ENCODE data around the gene TNNT1.
A peak's percentile ranks its signal among the peaks of the same experiment; 100 is the strongest.

Gene TNNT1

DNA sequence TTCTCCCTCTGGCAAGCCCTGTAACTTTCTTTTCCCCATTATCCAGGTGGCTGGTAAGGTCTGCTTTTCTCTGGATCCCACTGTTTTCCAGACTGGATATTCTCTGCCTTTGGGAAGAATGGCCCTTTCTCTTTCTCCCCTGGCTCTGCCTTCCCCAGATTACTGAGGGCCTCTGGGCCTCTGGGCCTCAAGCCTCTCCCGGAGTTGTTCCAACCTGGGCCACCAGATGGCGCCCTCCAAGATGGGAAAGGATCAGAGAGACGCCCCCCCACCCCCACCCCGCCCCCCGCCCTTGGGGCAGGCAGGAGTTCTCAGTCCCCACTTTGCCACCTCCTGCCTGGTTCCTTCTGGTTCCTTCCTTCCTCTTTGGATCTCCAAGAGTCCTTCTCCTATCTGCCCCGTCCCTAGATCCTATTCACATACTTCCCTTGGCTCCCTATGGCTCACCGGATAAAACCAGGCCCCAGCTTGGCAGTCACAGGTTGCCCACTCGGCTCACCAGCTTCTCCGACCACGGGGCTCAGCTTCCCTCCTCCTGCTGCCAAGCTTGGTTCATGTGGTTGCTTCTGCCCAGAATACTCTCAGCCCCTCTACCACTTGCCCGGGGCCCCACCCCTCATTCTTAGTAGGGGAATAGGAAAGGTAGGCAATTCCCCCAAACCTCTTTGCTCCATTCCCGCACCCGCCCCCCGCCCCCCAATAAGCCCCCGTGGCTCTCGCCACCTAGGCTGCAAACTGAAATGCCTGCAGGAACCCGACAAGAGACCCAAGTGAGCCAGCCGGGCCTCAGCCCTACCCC lies 60.3 kb downstream of the TNNT1 start:
- DNase-seq (ENCODE audit: low read depth): peak; percentile 60

DNA sequence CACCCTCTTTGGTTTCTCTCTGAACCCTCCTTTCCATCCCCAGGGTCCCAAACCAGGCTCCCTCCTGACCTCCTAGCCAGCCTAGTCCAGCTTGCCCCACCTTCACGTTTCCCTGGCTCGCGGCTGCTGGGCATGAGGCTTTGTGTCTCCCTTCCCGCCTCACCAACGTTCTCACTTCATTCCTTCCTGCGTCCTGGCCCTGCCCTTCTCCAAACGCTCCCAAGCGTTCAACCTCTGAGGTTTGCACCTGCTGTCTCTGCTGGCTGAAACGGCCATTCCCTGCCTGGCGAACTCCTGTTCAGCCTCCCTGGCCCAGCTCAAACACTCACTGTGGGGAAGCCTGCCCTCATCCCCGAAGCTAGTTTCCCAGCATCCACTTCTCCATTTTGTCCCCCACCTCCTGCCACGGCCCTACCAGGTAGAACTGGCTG lies 61.0 kb downstream of the TNNT1 start:
- DNase-seq (ENCODE audit: low read depth): no peak

DNA sequence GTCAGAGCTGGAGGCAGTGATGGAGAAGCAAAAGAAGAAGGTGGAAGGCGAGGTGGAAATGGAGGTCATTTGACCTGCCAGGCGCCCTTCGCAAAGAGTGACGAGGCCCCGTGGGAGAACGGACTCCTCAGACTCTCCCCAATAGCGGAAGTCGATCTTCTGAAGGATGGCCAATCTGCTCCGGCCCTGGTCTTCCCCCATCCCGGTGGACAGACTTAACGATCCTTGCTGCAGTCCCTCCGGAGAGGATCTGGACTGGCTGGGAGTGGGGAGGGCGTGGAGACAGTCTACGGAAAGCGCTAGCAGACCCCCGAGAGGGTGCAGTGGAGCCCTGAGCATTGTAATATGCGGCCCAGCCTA lies 61.5 kb downstream of the TNNT1 start:
- no peak for DNase-seq (ENCODE audit: low read depth)

DNA sequence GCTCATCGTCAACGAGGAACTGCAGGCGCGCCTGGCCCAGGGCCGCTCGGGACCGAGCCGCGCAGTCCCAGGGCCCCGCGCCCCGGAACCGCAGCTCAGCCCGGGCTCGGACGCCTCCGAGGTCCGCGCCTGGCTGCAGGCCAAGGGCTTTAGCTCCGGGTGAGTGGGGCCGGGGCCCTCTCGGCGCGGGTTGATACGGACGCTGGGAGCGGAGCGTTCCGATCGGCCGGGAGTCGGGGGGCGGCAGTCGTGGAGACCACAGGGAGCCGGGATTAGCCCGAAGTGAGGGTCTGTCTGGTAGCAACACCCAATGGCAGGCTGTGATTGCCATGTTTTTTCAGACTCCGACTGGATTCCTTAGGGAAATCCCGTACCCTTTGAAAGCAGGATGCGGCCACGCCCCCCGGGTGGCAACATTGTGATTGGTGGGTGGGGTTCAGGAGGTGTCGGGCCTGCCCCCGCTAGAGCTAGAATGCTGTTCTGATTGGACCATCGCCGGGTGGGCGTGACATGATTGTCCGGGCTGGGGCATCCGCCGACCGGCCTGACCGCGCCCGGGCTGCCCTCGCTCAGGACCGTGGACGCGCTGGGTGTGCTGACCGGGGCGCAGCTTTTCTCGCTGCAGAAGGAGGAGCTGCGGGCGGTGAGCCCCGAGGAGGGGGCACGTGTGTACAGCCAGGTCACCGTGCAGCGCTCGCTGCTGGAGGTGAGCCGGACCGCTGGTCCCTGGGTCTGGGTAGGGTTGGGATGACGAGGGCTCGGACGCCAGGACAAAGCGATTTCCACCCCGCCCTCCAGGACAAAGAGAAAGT lies 62.1 kb downstream of the TNNT1 start:
- no peak for DNase-seq (ENCODE audit: low read depth)

DNA sequence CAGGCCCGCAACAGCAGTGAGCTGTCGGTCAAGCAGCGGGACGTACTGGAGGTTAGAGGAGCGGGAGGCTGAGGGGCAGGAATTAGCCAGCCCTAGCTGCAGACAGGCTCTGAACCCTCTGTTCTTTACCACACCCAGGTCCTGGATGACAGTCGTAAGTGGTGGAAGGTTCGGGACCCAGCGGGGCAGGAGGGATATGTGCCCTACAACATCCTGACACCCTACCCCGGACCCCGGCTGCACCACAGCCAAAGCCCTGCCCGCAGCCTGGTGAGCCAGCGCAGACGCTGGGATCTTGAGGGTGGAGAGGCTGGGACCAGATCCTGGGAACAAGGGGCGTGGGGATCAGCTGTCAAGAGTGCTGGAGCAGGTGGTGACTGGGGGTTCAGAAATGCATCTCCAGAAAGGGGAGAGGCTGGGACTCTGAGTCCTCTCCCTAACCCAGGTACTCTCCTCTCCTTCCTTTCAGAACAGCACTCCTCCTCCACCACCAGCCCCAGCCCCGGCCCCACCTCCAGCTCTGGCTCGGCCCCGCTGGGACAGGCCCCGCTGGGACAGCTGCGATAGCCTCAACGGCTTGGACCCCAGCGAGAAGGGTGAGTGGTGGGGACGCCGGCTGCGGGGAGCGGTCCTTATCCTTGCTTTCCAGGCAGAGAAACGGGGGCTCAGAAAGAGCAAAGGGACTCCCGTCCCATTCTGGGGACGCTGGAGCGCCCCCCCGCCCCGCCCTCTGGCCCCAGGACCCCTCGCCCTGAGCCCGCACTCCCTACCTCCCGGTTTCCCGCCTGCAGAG lies 62.9 kb downstream of the TNNT1 start:
- DNase-seq (ENCODE audit: low read depth): no peak

GRCh38 chr19:55084416-55084815 lies 64.6 kb downstream of the TNNT1 start:
- no peak for DNase-seq (ENCODE audit: low read depth)

GRCh38 chr19:55083004-55083850 lies 65.8 kb downstream of the TNNT1 start:
- DNase-seq (ENCODE audit: low read depth): no peak

Data from stimulated activated CD8-positive, alpha-beta memory T cell treated with anti-CD3 and anti-CD28 coated beads, Interleukin-12 subunit alpha, Interleukin-12 subunit beta, amount 100 ng/mL, for 1 hour (primary cell).